SK-N-SH (cell line): ENCODE results near the gene PGAP3. TPM values are rescaled to one million over a fixed set of nuclear protein-coding genes. Genes with fewer than 3 reads are reported as not detected.

ENCODE experiments used
- CTCF ChIA-PET: fragments of 300-600, 350-600 bp; formaldehyde crosslinking; extraction: SDS; loops from one replicate; lab custom pipeline; 2021; lab: Yijun Ruan, JAX
- POLR2A ChIA-PET: fragments of 350-600 bp; sonication (Branson Sonifier 250); formaldehyde crosslinking; extraction: SDS; loops from one replicate; lab custom pipeline; 2020; ENCODE audit warnings: antibody characterized with exemption, inconsistent platforms; lab: Yijun Ruan, JAX
- DNase-seq: peaks from one replicate; pipeline ENCODE4 v3.0.0; 2012
- H2AFZ ChIP-seq: fragments of 200-600 bp; sonication (generic); 2 replicates; pipeline ENCODE4 v1.8.1; 2016; ENCODE audit warnings: antibody characterized with exemption, mild to moderate bottlenecking, low read depth
- H3F3A ChIP-seq: fragments of 200-600 bp; sonication (generic); replicated peaks from 2 replicates; pipeline ENCODE3; 2016; ENCODE audit warnings: antibody characterized with exemption, mild to moderate bottlenecking; ENCODE audit not compliant: insufficient read depth
- H3K27ac ChIP-seq, 2 experiments: fragments of 200-500 bp in 1 of 2; fragments of 200-600 bp in 1 of 2; sonication (Bioruptor generic) in 1 of 2; sonication (generic), shearing (Covaris generic) in 1 of 2; 2 replicates each; pipeline versions ENCODE4 v1.5.1 to v1.6.1; 2014 to 2016; ENCODE audit warnings: low read depth in 2 of 2, inconsistent platforms in 1 of 2, low read length in 1 of 2, mild to moderate bottlenecking in 1 of 2, mixed read lengths in 1 of 2
- H3K27me3 ChIP-seq: fragments of 200-600 bp; sonication (generic), shearing (Covaris generic); 2 replicates; pipeline ENCODE4 v1.6.1; 2016; ENCODE audit warnings: mixed run types; ENCODE audit not compliant: insufficient read depth
- H3K36me3 ChIP-seq, 2 experiments: fragments of 200-500 bp in 1 of 2; fragments of 200-600 bp in 1 of 2; sonication (Bioruptor generic) in 1 of 2; sonication (generic) in 1 of 2; replicated peaks in 1 of 2; 2 replicates each; pipeline versions ENCODE3 to v1.5.1; 2014 to 2016; ENCODE audit warnings: low read length in 1 of 2, mild to moderate bottlenecking in 1 of 2; ENCODE audit not compliant: insufficient read depth in 2 of 2, control insufficient read depth in 1 of 2
- H3K4me1 ChIP-seq, 2 experiments: fragments of 200-500 bp in 1 of 2; fragments of 200-600 bp in 1 of 2; sonication (Bioruptor generic) in 1 of 2; sonication (generic), shearing (Covaris generic) in 1 of 2; 2 replicates each; pipeline versions ENCODE4 v1.5.1 to v1.6.1; 2014 to 2016; ENCODE audit warnings: low read depth in 1 of 2, low read length in 1 of 2, mixed run types in 1 of 2; ENCODE audit not compliant: insufficient read depth in 2 of 2, control insufficient read depth in 1 of 2
- H3K4me2 ChIP-seq: fragments of 200-600 bp; sonication (generic), shearing (Covaris generic); 2 replicates; pipeline ENCODE4 v1.6.1; 2017; ENCODE audit warnings: mixed run types
- H3K4me3 ChIP-seq, 2 experiments: fragments of 200-500 bp in 1 of 2; fragments of 200-600 bp in 1 of 2; sonication (Bioruptor generic) in 1 of 2; sonication (generic), shearing (Covaris generic) in 1 of 2; 2 replicates each; pipeline versions ENCODE4 v1.5.1 to v1.8.1; 2014 to 2016; ENCODE audit warnings: low read depth in 2 of 2, inconsistent platforms in 1 of 2, low read length in 1 of 2, mild to moderate bottlenecking in 1 of 2, mixed read lengths in 1 of 2, moderate library complexity in 1 of 2
- H3K79me2 ChIP-seq: fragments of 200-600 bp; sonication (generic); 2 replicates; pipeline ENCODE4 v1.8.1; 2017; ENCODE audit warnings: mild to moderate bottlenecking; ENCODE audit not compliant: insufficient read depth
- H3K9ac ChIP-seq: fragments of 200-600 bp; sonication (generic); 2 replicates; pipeline ENCODE4 v1.6.1; 2017; ENCODE audit warnings: mixed run types
- H3K9me2 ChIP-seq: fragments of 200-600 bp; sonication (generic); 2 replicates; pipeline ENCODE4 v1.6.1; 2017; ENCODE audit warnings: mixed run types
- H3K9me3 ChIP-seq: fragments of 200-600 bp; sonication (generic); 2 replicates; pipeline ENCODE4 v1.6.1; 2017; ENCODE audit warnings: mixed run types, mild to moderate bottlenecking, moderate library complexity
- H4K20me1 ChIP-seq: fragments of 200-600 bp; sonication (generic); 2 replicates; pipeline ENCODE4 v1.6.1; 2017; ENCODE audit warnings: mild to moderate bottlenecking, mixed run types; ENCODE audit not compliant: insufficient read depth
- CHD2 ChIP-seq: fragments of 150-350 bp; IDR thresholded peaks from 2 replicates; pipeline ENCODE4 v1.6.1; 2018; ENCODE audit warnings: low read length; ENCODE audit not compliant: partially characterized antibody
- ELF1 ChIP-seq: IDR thresholded peaks from 2 replicates; pipeline ENCODE4 v1.4.0; 2012
- EP300 ChIP-seq, 2 experiments: IDR thresholded peaks; 2 replicates each; pipeline versions ENCODE4 v1.4.0 to v1.6.1; 2012; ENCODE audit warnings: borderline replicate concordance in 1 of 2, low read depth in 1 of 2, low read length in 1 of 2
- EZH2phosphoT487 ChIP-seq: fragments of 200-600 bp; sonication (generic); IDR thresholded peaks from 2 replicates; pipeline ENCODE4 v1.6.1; 2017; ENCODE audit warnings: low read depth, mixed run types, mild to moderate bottlenecking, antibody characterized with exemption, moderate library complexity, borderline replicate concordance
- FOSL2 ChIP-seq: IDR thresholded peaks from 2 replicates; pipeline ENCODE4 v1.4.0; 2012; ENCODE audit warnings: low read depth, mild to moderate bottlenecking, moderate library complexity, borderline replicate concordance
- FOXJ3 ChIP-seq: sonication (generic); formaldehyde crosslinking; IDR thresholded peaks from 2 replicates; pipeline ENCODE4 v1.5.1; 2020; ENCODE audit warnings: mild to moderate bottlenecking, missing genetic modification reagents
- FOXM1 ChIP-seq: IDR thresholded peaks from 2 replicates; pipeline ENCODE4 v1.4.0; 2012; ENCODE audit warnings: low read depth, mild to moderate bottlenecking
- GATA2 ChIP-seq: sonication (generic); formaldehyde crosslinking; IDR thresholded peaks from 2 replicates; pipeline ENCODE4 v1.5.0; 2020; ENCODE audit warnings: mild to moderate bottlenecking, missing genetic modification reagents
- MEF2A ChIP-seq: IDR thresholded peaks from 2 replicates; pipeline ENCODE4 v1.4.0; 2012; ENCODE audit warnings: low read depth, borderline replicate concordance
- MXI1 ChIP-seq: IDR thresholded peaks from 2 replicates; pipeline ENCODE4 v1.6.1; 2012; ENCODE audit warnings: mild to moderate bottlenecking, low read depth, low read length, improper control_type of control experiment
- POLR2AphosphoS5 ChIP-seq: IDR thresholded peaks from 2 replicates; pipeline ENCODE4 v1.6.1; 2012; ENCODE audit warnings: low read depth, low read length
- RCOR1 ChIP-seq: fragments of 150-350 bp; IDR thresholded peaks from 2 replicates; pipeline ENCODE4 v1.6.1; 2017; ENCODE audit warnings: antibody characterized with exemption, low read length
- RFX5 ChIP-seq: IDR thresholded peaks from 2 replicates; pipeline ENCODE4 v1.6.1; 2012; ENCODE audit warnings: mild to moderate bottlenecking, improper control_type of control experiment, low read length
- SIN3A ChIP-seq: IDR thresholded peaks from 2 replicates; pipeline ENCODE4 v1.6.1; 2012; ENCODE audit warnings: low read depth, mild to moderate bottlenecking, low read length, moderate library complexity, borderline replicate concordance
- SMC3 ChIP-seq: IDR thresholded peaks from 2 replicates; pipeline ENCODE4 v1.6.1; 2012; ENCODE audit warnings: low read depth, low read length, improper control_type of control experiment
- TAF1 ChIP-seq: IDR thresholded peaks from 2 replicates; pipeline ENCODE4 v1.6.1; 2012; ENCODE audit warnings: low read depth, mild to moderate bottlenecking, low read length, moderate library complexity, borderline replicate concordance
- TEAD4 ChIP-seq: IDR thresholded peaks from 2 replicates; pipeline ENCODE4 v1.4.0; 2012; ENCODE audit warnings: mild to moderate bottlenecking, borderline replicate concordance; ENCODE audit not compliant: insufficient read depth
- WGBS: methylation state at CpG from one replicate; pipeline ENCODE4 v1.1.6; 2017; ENCODE audit warnings: low lambda C conversion rate; 5-methylcytosine and 5-hydroxymethylcytosine counted together
- polyA plus RNA-seq, 3 experiments: library from polyadenylated mRNA; depleted of rRNA; stranded (reverse); fragments of >200 nt; gene quantifications; 2 replicates each; pipeline ENCODE4 v1.2.3, GENCODE V29; 2012
- TF ChIP-seq, protein P1 (sequence below): fragments of 150-350 bp; IDR thresholded peaks from 2 replicates; pipeline ENCODE4 v1.6.1; 2017; ENCODE audit warnings: antibody characterized with exemption, low read length, low read depth, borderline replicate concordance
- TF ChIP-seq, protein P2 (sequence below): fragments of 200-600 bp; sonication (generic); IDR thresholded peaks from 2 replicates; pipeline ENCODE4 v1.6.1; 2017; ENCODE audit warnings: antibody characterized with exemption, mild to moderate bottlenecking, moderate library complexity
- TF ChIP-seq, protein P3 (sequence below): IDR thresholded peaks from 2 replicates; pipeline ENCODE4 v1.4.0; 2012; ENCODE audit warnings: low read depth, borderline replicate concordance

Gene PGAP3
- polyA plus RNA-seq, 1 of the 3 experiments (the other 2 are of a cell fraction), result 20.9 TPM

DNA sequence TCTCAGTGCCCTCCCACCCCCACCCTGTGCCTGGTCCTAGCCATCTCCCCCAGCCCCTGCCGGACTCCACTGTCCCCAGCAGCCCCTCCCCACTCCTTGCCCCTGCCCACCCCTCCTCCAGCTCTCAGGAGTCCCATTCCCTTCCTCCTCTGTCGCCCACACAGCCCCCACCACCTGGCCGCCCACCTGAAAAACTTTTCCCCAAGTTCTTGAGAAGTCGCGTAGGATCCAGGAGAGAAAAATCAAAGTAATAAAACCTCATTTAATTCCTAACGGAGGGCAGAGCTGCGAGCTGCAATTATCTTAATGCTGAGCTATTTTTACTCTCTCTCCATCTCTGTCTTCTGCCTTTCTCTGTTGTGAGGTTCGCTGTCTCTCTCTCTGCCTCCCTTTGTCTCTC is 63.5 kb downstream of the PGAP3 start:
- POLR2A ChIA-PET, result no interaction called here

More for the DNA sequence above, 63.5 kb downstream of the PGAP3 start:
- no peak for TF ChIP-seq GATA2 (CRISPR knock-in tag)
- TF ChIP-seq TEAD4, result no peak
- TF ChIP-seq, protein P1, sequence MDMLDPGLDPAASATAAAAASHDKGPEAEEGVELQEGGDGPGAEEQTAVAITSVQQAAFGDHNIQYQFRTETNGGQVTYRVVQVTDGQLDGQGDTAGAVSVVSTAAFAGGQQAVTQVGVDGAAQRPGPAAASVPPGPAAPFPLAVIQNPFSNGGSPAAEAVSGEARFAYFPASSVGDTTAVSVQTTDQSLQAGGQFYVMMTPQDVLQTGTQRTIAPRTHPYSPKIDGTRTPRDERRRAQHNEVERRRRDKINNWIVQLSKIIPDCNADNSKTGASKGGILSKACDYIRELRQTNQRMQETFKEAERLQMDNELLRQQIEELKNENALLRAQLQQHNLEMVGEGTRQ, result no peak
- TF ChIP-seq SMC3, result no peak
- TF ChIP-seq EZH2phosphoT487, result no peak
- no peak for TF ChIP-seq MXI1
- TF ChIP-seq FOSL2, result no peak
- TF ChIP-seq, protein P2, sequence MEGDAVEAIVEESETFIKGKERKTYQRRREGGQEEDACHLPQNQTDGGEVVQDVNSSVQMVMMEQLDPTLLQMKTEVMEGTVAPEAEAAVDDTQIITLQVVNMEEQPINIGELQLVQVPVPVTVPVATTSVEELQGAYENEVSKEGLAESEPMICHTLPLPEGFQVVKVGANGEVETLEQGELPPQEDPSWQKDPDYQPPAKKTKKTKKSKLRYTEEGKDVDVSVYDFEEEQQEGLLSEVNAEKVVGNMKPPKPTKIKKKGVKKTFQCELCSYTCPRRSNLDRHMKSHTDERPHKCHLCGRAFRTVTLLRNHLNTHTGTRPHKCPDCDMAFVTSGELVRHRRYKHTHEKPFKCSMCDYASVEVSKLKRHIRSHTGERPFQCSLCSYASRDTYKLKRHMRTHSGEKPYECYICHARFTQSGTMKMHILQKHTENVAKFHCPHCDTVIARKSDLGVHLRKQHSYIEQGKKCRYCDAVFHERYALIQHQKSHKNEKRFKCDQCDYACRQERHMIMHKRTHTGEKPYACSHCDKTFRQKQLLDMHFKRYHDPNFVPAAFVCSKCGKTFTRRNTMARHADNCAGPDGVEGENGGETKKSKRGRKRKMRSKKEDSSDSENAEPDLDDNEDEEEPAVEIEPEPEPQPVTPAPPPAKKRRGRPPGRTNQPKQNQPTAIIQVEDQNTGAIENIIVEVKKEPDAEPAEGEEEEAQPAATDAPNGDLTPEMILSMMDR, result no peak
- no peak for TF ChIP-seq FOXM1
- TF ChIP-seq CHD2, result no peak
- TF ChIP-seq EP300 (IDR thresholded peaks at IDR 0.05; ENCODE audit: borderline replicate concordance in 1 of 2, low read depth in 1 of 2, low read length in 1 of 2), result no peak
- TF ChIP-seq FOXJ3 (CRISPR knock-in tag), result no peak
- no peak for TF ChIP-seq RCOR1
- no peak for TF ChIP-seq TAF1
- no peak for TF ChIP-seq ELF1
- TF ChIP-seq SIN3A, result no peak
- TF ChIP-seq POLR2AphosphoS5, result no peak
- no peak for TF ChIP-seq RFX5
- TF ChIP-seq, protein P3, sequence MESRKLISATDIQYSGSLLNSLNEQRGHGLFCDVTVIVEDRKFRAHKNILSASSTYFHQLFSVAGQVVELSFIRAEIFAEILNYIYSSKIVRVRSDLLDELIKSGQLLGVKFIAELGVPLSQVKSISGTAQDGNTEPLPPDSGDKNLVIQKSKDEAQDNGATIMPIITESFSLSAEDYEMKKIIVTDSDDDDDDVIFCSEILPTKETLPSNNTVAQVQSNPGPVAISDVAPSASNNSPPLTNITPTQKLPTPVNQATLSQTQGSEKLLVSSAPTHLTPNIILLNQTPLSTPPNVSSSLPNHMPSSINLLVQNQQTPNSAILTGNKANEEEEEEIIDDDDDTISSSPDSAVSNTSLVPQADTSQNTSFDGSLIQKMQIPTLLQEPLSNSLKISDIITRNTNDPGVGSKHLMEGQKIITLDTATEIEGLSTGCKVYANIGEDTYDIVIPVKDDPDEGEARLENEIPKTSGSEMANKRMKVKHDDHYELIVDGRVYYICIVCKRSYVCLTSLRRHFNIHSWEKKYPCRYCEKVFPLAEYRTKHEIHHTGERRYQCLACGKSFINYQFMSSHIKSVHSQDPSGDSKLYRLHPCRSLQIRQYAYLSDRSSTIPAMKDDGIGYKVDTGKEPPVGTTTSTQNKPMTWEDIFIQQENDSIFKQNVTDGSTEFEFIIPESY, result no peak
- no peak for TF ChIP-seq MEF2A
- TF ChIP-seq, all 33 proteins: peak for 0
- H3F3A ChIP-seq, result peaks cover 3% of the 10 kb centered on the region
- H3K79me2 ChIP-seq, result no peaks in the 10 kb centered on the region
- peaks cover 0 to 8% of the 10 kb centered on the region in 2 experiments; a peak in 1 of 4 replicates for H3K4me1 ChIP-seq
- no peak overlapping the region for H3K4me2 ChIP-seq
- H3K4me3 ChIP-seq, result no peak overlapping the region
- peaks cover 26% of the 10 kb centered on the region for H3K27me3 ChIP-seq
- no peaks in the 10 kb centered on the region for H3K9me2 ChIP-seq
- DNase-seq, result no peak
- H3K9me3 ChIP-seq, result no peaks in the 10 kb centered on the region
- H3K36me3 ChIP-seq, result no peaks in the 10 kb centered on the region
- H3K9ac ChIP-seq, result no peak overlapping the region
- CTCF ChIA-PET, result interaction anchor here (0.8 to 14.5 kb wide), 10 partner anchors 13 to 132 kb away, joined by 3 to 483 read pairs (median 64); partner anchors contain the start of genes MIEN1, NEUROD2, PNMT and STARD3
- H4K20me1 ChIP-seq, result 0 out of 2 replicates have a peak, but pooled peaks cover 4% of the 10 kb centered on the region
- WGBS, result 67% methylated on average over 8 of the region's 8 CpGs
- H2AFZ ChIP-seq, result no peak overlapping the region
- no peak overlapping the region for H3K27ac ChIP-seq
